Transverse colon (tissue), 4 donors: ENCODE data around the gene TJP3. TPM values are rescaled to one million over a fixed set of nuclear protein-coding genes. Genes with fewer than 3 reads are reported as not detected.

Source experiments
- DNase-seq: peaks from one replicate; pipeline ENCODE4 v3.0.0-alpha.2; 2019
- H3K27ac ChIP-seq, 4 donors: fragments of 200-600 bp; sonication (generic); 2 replicates each; pipeline ENCODE4 v1.5.1; 2016 to 2018; ENCODE audit warnings: inconsistent platforms in 4 of 4
- H3K27me3 ChIP-seq: fragments of 200-600 bp; sonication (generic); 2 replicates; pipeline ENCODE4 v1.5.1; 2017; ENCODE audit warnings: inconsistent platforms
- H3K36me3 ChIP-seq, 4 donors: fragments of 200-600 bp; sonication (generic); 2 replicates each; pipeline ENCODE4 v1.5.1; 2017 to 2019; ENCODE audit warnings: inconsistent platforms in 4 of 4
- H3K4me1 ChIP-seq, 4 donors: fragments of 200-600 bp; sonication (generic); 2 replicates each; pipeline ENCODE4 v1.5.1; 2017 to 2020; ENCODE audit warnings: inconsistent platforms in 4 of 4
- H3K4me3 ChIP-seq, 4 donors: fragments of 200-600 bp; sonication (generic); 1 replicate in 1 of 4; 2 replicates in 3 of 4; pipeline versions ENCODE4 v1.5.1 to v1.6.1; 2017 to 2019; ENCODE audit warnings: inconsistent platforms in 4 of 4
- H3K9me3 ChIP-seq, 2 donors: fragments of 200-600 bp; sonication (generic); 2 replicates each; pipeline ENCODE4 v1.5.1; 2017 to 2019; ENCODE audit warnings: inconsistent platforms in 2 of 2
- EP300 ChIP-seq: sonication (generic); formaldehyde crosslinking; IDR thresholded peaks from one replicate; pipeline ENCODE4 v1.6.1; 2017; ENCODE audit warnings: antibody characterized with exemption, low read depth
- POLR2A ChIP-seq: fragments of 450-650 bp; IDR thresholded peaks from one replicate; pipeline ENCODE4 v1.6.1; 2016; ENCODE audit warnings: antibody characterized with exemption, mild to moderate bottlenecking, moderate library complexity
- POLR2AphosphoS5 ChIP-seq, 3 donors: sonication (generic); formaldehyde crosslinking; IDR thresholded peaks; one replicate each; pipeline ENCODE4 v1.6.1; 2016; ENCODE audit warnings: antibody characterized with exemption in 3 of 3
- WGBS, 2 donors: methylation state at CpG; one replicate each; pipeline ENCODE4 v1.1.5; 2018; ENCODE audit warnings: low coverage in 1 of 2; 5-methylcytosine and 5-hydroxymethylcytosine counted together
- in situ Hi-C, 4 donors: fragments of 200-750 bp; cut with MboI; loops; one replicate each; pipeline versions ENCODE4 v1.15.0 to v1.15.1; 2017; ENCODE audit warnings: low sequenced_read_pairs in 3 of 4, low pct_ligation_motif_present in 1 of 4, low pct_unique_long_range_greater_than_20kb in 1 of 4
- intact Hi-C: fragments of 100-400 bp; cut with DNase I; formaldehyde crosslinking; loops from one replicate; pipeline ENCODE4 v1.15.1; 2023; ENCODE audit warnings: low total_unique reads
- total RNA-seq, 4 donors: library from RNA; depleted of rRNA; stranded (reverse); fragments of >200 nt; gene quantifications; one replicate each; pipeline ENCODE4 v1.1.0, GENCODE V29; 2016
- TF ChIP-seq, protein P1 (sequence below), 5 experiments: fragments of 200-600 bp in 3 of 5; fragments of 450-650 bp in 2 of 5; sonication (generic) in 3 of 5; IDR thresholded peaks; 1 replicate in 2 of 5; 2 replicates in 3 of 5; pipeline ENCODE4 v1.5.1; 2016 to 2017; ENCODE audit warnings: antibody characterized with exemption in 5 of 5, inconsistent platforms in 3 of 5, mild to moderate bottlenecking in 2 of 5, moderate library complexity in 1 of 5

Gene TJP3
- total RNA-seq, 4 donors from 2014 or later, result 234 to 894 (median 282) TPM

DNA sequence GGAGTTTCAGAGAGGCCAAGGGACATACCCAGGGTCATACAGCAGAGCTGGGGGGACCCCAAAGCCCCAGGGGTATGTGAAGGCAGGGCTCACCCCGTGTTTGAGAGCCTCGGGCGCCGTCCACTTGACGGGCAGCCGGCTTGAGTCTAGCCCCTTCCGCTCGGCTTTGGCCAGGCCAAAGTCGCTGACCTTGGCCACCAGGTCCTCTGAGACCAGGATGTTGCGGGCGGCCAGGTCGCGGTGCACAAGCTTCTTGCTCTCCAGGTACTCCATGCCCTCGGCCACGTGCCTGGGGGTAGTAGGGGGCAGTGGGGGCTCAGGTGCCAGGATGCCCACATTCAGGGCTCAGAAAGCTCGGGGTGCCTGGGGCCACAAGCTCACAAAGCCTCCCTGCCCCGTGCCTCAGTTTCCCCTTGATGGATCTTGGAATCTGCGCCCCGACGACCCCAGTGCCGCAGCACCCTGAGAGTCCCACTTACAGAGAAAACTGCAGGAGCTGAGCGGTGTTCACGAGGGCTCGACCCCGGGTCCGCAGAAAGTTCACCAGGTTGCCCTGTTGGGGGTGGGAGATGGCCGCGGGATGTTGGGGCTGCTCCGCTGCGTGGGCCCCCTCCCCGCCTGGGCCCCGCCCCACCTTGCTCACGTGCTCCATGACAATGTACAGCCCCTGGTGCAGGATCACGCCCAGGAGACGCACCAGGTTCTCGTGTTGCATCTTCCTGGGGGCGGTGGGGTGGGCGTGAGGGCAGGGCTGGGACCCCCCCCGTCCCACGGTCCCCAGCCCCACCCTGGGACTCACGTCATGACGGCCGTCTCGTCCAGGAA, 70.9 kb downstream of the TJP3 start:
- DNase-seq, result no peak
- TF ChIP-seq POLR2AphosphoS5 (IDR thresholded peaks at IDR 0.05) (no peak), POLR2A (no peak), EP300 (no peak)
- TF ChIP-seq, protein P1, sequence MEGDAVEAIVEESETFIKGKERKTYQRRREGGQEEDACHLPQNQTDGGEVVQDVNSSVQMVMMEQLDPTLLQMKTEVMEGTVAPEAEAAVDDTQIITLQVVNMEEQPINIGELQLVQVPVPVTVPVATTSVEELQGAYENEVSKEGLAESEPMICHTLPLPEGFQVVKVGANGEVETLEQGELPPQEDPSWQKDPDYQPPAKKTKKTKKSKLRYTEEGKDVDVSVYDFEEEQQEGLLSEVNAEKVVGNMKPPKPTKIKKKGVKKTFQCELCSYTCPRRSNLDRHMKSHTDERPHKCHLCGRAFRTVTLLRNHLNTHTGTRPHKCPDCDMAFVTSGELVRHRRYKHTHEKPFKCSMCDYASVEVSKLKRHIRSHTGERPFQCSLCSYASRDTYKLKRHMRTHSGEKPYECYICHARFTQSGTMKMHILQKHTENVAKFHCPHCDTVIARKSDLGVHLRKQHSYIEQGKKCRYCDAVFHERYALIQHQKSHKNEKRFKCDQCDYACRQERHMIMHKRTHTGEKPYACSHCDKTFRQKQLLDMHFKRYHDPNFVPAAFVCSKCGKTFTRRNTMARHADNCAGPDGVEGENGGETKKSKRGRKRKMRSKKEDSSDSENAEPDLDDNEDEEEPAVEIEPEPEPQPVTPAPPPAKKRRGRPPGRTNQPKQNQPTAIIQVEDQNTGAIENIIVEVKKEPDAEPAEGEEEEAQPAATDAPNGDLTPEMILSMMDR (IDR thresholded peaks at IDR 0.05), result no peak
- WGBS, 2 donors, result 81% methylated on average over 27 of the region's 44 CpGs; no CpG with 5 or more reads in 1 of the 2 donors
- Histone ChIP-seq H3K27ac (no peak overlapping the region), H3K9me3 (peaks cover 17 to 20% of the 10 kb centered on the region in 2 donors), H3K4me3 (no peak overlapping the region), H3K4me1 (no peaks in the 10 kb centered on the region), H3K27me3 (peaks cover 4% of the 10 kb centered on the region), H3K36me3 (no peaks in the 10 kb centered on the region)
- intact Hi-C loops, result no loop called here
- in situ Hi-C loops, result no loop called here

DNA sequence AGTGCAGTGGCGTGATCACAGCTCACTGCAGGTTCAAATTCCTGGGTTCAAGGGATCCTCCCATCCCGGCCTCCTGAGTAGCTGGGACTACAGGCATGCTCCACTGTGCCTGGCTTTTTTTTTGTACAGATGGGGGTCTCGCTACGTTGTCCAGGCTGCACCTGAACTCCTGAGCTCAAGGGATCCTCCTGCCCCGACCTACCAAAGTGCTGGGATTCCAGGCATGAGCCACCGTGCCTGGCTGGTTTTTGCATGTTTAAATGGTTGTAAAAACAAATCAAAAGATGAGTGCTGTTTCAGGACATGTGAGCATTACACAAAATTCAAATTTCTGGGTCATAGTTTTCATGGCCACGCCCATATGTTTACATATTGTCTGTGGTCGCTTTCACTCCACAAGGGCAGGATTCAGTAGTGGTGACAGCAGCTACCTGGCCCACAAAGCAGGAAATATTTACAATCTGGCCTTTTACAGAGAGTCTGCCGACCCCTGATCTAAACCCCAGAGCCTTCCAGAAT, 72.7 kb downstream of the TJP3 start:
- Histone ChIP-seq H3K36me3 (no peaks in the 10 kb centered on the region), H3K27ac (no peak overlapping the region), H3K4me1 (peaks cover 0 to 6% (median 0%) of the 10 kb centered on the region in 4 donors), H3K27me3 (peaks cover 21% of the 10 kb centered on the region), H3K9me3 (peaks cover 17 to 20% of the 10 kb centered on the region in 2 donors), H3K4me3 (no peak overlapping the region)
- TF ChIP-seq POLR2A (no peak), POLR2AphosphoS5 (IDR thresholded peaks at IDR 0.05) (no peak), EP300 (no peak)
- TF ChIP-seq, protein P1 (IDR thresholded peaks at IDR 0.05), result no peak
- in situ Hi-C loops (no loop called here), intact Hi-C loops (no loop called here)
- no peak for DNase-seq
- 20 to 79% methylated on average over 1 to 9 of the region's 9 CpGs for WGBS, 2 donors

DNA sequence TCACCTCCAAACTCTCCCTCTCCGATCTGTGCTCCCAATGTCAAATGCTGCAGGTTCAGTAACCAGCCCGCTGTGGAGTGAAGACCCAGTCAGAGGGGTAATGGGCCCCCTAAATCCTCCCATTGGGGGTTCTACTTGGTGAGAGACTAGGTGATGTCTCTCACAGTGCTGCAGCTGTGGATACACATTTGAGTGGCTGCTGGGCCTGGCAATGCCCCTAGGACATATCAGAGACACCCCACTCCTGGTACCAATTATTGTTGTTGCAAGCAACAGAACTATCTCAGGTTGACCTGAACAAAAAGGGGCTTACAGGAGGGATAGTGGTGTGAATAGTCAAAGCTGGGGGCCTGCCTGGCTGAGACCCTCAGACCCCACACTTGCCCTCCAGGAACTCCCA, 73.4 kb downstream of the TJP3 start:
- H3K4me3 ChIP-seq, result no peak overlapping the region

DNA sequence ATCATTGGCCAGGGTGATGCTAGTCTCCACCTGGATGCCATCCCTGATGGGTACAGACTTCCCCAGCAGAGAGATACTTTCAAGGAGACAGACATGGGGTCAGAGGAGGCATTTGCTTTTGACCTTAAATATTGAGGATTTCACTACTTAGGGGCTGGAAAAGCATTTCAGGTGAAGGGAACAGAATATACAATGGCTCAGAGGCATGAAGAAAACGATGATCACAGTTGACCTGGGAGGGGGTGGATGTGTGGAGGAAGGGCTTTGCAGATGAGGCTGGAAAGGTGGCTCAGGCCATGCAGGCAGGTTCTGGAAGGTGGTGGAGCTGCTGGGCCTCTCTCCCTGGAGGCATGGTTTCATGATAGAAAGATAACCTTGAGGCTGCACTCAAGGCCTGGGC, 74.1 kb downstream of the TJP3 start:
- Histone ChIP-seq H3K4me3 (no peak overlapping the region), H3K27ac (no peak overlapping the region), H3K27me3 (peaks cover 36% of the 10 kb centered on the region), H3K4me1 (peaks cover 0 to 8% (median 0%) of the 10 kb centered on the region in 4 donors), H3K36me3 (no peaks in the 10 kb centered on the region), H3K9me3 (peaks cover 17 to 20% of the 10 kb centered on the region in 2 donors)
- TF ChIP-seq EP300, result no peak
- TF ChIP-seq POLR2A, result no peak
- no peak for TF ChIP-seq POLR2AphosphoS5 (IDR thresholded peaks at IDR 0.05)
- TF ChIP-seq, protein P1 (IDR thresholded peaks at IDR 0.05), result no peak
- 82 to 94% methylated on average over 1 of the region's 1 CpG for WGBS, 2 donors
- in situ Hi-C loops, result no loop called here
- intact Hi-C loops, result no loop called here
- DNase-seq, result no peak

More for the DNA sequence above, 73.4 kb downstream of the TJP3 start:
- WGBS, 2 donors, result 97 to 100% methylated on average over 1 to 2 of the region's 2 CpGs
- TF ChIP-seq POLR2AphosphoS5 (IDR thresholded peaks at IDR 0.05) (no peak), POLR2A (no peak), EP300 (no peak)
- TF ChIP-seq, protein P1 (IDR thresholded peaks at IDR 0.05), result no peak
- Histone ChIP-seq H3K36me3 (no peaks in the 10 kb centered on the region), H3K27ac (no peak overlapping the region), H3K4me1 (peaks cover 0 to 8% (median 0%) of the 10 kb centered on the region in 4 donors), H3K9me3 (peaks cover 17 to 20% of the 10 kb centered on the region in 2 donors), H3K27me3 (peaks cover 29% of the 10 kb centered on the region)
- in situ Hi-C loops (no loop called here), intact Hi-C loops (no loop called here)
- no peak for DNase-seq
